Measurements from ENCODE around the gene TXNDC11. TPM values are rescaled to one million over a fixed set of nuclear protein-coding genes. Genes with fewer than 3 reads are reported as not detected.

TXNDC11 gene
- polyA plus RNA-seq, 3 donors from 2014 or later: 35.6 to 57.2 (median 46.9) TPM

DNA sequence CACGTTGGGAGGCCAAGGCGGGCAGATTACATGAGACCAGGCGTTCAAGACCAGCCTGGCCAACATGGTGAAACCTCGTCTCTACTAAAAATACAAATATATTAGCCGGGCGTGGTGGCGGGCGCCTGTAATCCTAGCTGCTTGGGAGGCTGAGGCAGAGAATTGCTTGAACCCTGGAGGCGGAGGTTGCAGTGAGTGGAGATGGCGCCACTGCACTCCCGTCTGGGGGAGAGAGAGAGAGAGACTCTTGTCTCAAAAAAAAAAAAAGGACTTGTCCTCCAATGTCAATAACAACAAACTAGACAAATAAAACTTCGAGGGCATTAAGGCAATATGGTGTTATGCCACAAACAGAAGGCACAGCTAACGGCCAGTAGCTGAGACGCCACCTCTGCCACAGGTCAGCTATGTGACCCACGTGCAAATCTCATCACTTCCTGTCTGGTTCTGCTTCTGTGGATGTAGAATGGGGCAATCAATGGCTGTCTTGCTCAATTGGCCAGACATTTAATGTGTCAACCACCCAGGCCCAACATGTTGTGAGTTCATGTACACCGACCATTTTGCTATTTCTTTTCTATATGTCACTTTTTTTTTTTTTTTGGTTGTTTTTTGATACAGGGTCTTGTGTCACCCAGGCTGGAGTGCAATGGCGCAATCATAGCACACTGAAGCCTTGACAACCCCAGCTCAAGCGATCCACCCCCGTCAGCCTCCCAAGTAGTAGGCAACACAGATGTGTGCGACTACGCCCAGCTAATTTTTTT, 834 bp upstream of the TXNDC11 start:
- peaks cover 14 to 27% (median 15%) of the 10 kb centered on the region in 3 donors for H3K27me3 Mint-ChIP-seq (ENCODE audit: low read depth in 3 of 3)
- peak; percentile 74 to 77 (median 75) for DNase-seq
- H3K9me3 Mint-ChIP-seq: no peaks in the 10 kb centered on the region
- H3K36me3 Mint-ChIP-seq: peaks cover 0 to 3% (median 3%) of the 10 kb centered on the region in 3 donors
- H3K4me1 Mint-ChIP-seq: peaks cover 47 to 53% of the 10 kb centered on the region in 2 donors
- peak overlapping the region; percentile 91 to 98 (median 98) for H3K27ac Mint-ChIP-seq
- peak overlapping the region; percentile 87 to 91 (median 90) for H3K4me3 Mint-ChIP-seq

DNA sequence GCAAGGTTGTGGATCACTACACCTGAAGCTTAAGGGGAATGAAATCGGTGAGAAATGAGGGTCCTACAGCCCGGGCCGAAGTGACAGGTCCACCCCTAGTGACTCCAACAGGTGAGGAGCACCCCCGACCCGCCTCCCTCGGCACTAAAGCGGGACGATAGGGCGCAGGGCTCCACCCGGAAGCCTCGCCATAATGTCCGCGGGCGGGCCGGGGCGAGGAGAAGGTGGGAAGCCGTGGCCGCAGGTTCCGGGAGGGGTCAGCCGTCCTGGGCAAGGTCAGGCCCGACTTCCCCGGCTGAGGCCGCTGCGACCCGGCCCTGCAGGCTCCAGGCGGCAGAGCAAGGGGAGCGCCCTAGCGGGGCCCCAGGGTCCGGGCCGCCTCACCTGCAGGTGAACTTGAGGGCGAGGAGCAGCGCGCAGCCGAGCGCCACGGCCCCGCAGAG, 543 bp downstream of the TXNDC11 start:
- peaks cover 0 to 7% (median 0%) of the 10 kb centered on the region in 3 donors for H3K36me3 Mint-ChIP-seq
- H3K4me3 Mint-ChIP-seq: peak overlapping the region; percentile 85 to 97 (median 93)
- no peak for DNase-seq
- H3K4me1 Mint-ChIP-seq: peaks cover 53 to 64% of the 10 kb centered on the region in 2 donors
- H3K27ac Mint-ChIP-seq: peak overlapping the region; percentile 90 to 96 (median 92)
- peaks cover 14 to 27% (median 15%) of the 10 kb centered on the region in 3 donors for H3K27me3 Mint-ChIP-seq (ENCODE audit: low read depth in 3 of 3)
- H3K9me3 Mint-ChIP-seq: no peaks in the 10 kb centered on the region

DNA sequence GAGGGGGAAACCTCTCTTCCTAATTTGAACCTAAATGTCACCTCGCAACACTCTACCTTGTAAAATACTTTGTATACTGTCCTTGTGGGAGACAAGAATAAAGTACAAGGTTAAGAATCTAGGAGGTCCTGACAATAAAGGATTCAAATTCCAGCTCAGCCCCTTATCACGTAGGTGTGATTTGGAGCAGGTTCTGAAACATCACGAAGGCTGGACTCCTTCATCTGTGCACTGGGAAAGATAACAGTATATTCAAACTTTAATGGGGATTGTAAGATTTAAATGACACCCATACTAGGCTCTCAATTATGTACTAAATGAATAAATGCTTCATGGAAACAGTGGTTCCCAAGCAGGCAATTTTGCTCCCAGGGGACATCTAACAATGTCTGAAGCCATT, 2.1 kb downstream of the TXNDC11 start:
- Mint-ChIP-seq H3K4me1 (peaks cover 53 to 76% of the 10 kb centered on the region in 2 donors), H3K36me3 (peaks cover 1 to 19% (median 3%) of the 10 kb centered on the region in 3 donors), H3K4me3 (peak overlapping the region; percentile 85 to 97 (median 93)), H3K27ac (peak overlapping the region; percentile 72 to 96 (median 92)), H3K9me3 (no peaks in the 10 kb centered on the region), H3K27me3 (ENCODE audit: low read depth in 3 of 3) (peaks cover 14 to 27% (median 15%) of the 10 kb centered on the region in 3 donors)
- DNase-seq: no peak

DNA sequence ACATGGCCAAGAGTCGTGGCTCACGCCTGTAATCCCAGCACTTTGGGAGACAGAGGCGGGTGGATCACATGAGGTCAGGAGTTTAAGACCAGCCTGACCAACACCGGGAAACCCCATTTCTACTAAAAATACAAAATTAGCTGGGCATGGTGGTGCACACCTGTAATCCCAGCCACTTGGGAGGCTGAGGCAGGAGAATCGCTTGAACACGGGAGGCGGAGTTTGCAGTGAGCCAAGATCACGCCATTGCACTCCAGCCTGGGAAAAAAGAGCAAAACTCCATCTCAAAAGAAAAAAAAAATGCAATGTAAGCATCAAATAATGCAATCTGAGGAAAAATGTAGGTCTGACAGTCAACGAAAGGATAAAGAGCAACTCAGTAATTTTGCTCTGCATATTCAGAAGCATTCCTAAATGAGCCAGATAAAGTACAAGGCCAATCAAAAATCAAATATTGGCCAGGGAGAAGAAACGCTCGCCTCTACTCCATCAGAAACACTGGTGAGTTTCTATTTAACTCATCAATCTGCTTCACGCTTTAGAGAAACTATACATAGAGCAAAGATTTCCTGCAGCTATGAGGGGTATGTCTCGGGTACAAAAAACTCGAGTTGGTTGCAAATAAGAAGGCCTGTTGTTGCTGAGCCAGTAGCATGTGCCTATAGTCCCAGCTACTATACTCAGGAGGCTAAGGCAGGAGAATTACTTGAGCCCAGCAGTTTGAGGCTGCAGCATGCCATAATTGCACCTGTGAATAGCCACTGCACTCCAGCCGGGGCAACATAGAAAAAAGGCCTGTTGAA, 3.7 kb downstream of the TXNDC11 start:
- peaks cover 10 to 29% (median 11%) of the 10 kb centered on the region in 3 donors for H3K36me3 Mint-ChIP-seq
- no peaks in the 10 kb centered on the region for H3K9me3 Mint-ChIP-seq

DNA sequence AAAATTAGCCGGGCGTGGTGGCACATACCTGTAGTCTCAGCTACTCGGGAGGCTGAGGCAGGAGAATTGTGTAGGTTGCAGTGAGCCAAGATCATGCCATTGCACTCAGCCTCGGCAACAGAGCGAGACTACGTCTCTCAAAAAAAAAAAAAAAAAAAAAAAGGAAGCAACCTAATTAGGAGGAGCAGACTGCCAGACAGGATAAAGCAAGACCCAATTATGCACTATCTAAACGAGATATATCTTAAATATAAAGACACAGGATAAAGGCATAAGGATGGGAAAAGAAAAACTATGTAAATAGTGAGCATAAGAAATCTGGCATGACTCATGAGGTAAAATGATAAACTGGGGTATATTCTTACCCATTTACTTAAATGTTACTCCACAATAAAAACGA, 4.9 kb downstream of the TXNDC11 start:
- H3K4me1 Mint-ChIP-seq: peaks cover 39 to 73% of the 10 kb centered on the region in 2 donors
- no peak overlapping the region for H3K4me3 Mint-ChIP-seq
- no peak overlapping the region for H3K27ac Mint-ChIP-seq
- H3K27me3 Mint-ChIP-seq (ENCODE audit: low read depth in 3 of 3): peaks cover 1 to 15% (median 4%) of the 10 kb centered on the region in 3 donors
- H3K36me3 Mint-ChIP-seq: peaks cover 11 to 33% (median 14%) of the 10 kb centered on the region in 3 donors
- no peaks in the 10 kb centered on the region for H3K9me3 Mint-ChIP-seq
- DNase-seq: no peak

More for the DNA sequence above, 3.7 kb downstream of the TXNDC11 start:
- H3K4me3 Mint-ChIP-seq: peak overlapping the region; percentile 9 to 36 (median 21)
- peak overlapping the region in 2 of 6 donors; percentile 40 to 73 for H3K27ac Mint-ChIP-seq
- no peak for DNase-seq
- peaks cover 50 to 82% of the 10 kb centered on the region in 2 donors for H3K4me1 Mint-ChIP-seq
- H3K27me3 Mint-ChIP-seq (ENCODE audit: low read depth in 3 of 3): peaks cover 12 to 26% (median 14%) of the 10 kb centered on the region in 3 donors

DNA sequence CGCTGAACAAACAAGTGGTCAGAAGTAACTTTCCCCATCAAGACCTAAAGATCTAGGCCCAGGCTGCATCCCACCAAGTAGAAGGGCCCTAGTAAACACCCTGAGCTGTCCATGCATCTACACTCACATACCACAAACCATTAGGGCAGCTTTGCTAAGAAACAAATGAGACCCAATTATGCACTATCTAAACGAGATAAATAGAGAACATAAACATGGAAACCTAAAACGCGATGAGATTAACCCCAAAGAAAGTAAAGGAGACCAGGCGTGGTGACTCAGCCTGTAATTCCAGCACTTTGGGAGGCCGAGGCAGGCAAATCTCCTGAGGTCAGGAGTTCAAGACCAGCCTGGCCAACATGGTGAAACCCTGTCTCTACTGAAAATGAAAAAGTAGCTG, 5.8 kb downstream of the TXNDC11 start:
- H3K36me3 Mint-ChIP-seq: peaks cover 14 to 41% (median 17%) of the 10 kb centered on the region in 3 donors
- H3K9me3 Mint-ChIP-seq: no peaks in the 10 kb centered on the region
- H3K27me3 Mint-ChIP-seq (ENCODE audit: low read depth in 3 of 3): peaks cover 0 to 10% (median 4%) of the 10 kb centered on the region in 3 donors
- no peak for DNase-seq
- H3K27ac Mint-ChIP-seq: peak overlapping the region in 1 of 6 donors; percentile 5
- H3K4me1 Mint-ChIP-seq: peaks cover 37 to 71% of the 10 kb centered on the region in 2 donors
- no peak overlapping the region for H3K4me3 Mint-ChIP-seq

DNA sequence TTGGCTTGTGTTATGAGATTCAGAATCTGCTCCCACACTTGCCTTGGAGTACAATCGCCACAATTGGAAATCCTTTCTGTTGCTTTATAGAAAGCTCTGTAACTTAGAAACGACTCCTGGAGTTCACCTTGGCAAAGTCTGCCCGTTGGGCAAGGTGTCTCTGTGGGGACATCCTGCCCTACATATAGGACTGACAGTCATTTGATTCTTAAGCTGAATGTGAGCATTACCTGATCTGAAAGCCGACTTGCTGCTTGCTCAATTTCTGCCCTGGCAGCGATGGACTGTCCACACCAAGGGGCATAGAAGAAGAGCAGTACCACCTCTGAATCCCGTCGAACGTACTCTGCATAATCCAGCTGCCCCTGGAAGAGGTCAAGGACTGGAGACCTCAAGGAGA, 6.9 kb downstream of the TXNDC11 start:
- no peak for DNase-seq
- peaks cover 0 to 2% (median 0%) of the 10 kb centered on the region in 3 donors for H3K27me3 Mint-ChIP-seq (ENCODE audit: low read depth in 3 of 3)
- H3K4me3 Mint-ChIP-seq: no peak overlapping the region
- H3K4me1 Mint-ChIP-seq: peaks cover 26 to 67% of the 10 kb centered on the region in 2 donors
- H3K36me3 Mint-ChIP-seq: peaks cover 17 to 45% (median 21%) of the 10 kb centered on the region in 3 donors
- no peaks in the 10 kb centered on the region for H3K9me3 Mint-ChIP-seq
- H3K27ac Mint-ChIP-seq: peak overlapping the region in 1 of 6 donors; percentile 4

DNA sequence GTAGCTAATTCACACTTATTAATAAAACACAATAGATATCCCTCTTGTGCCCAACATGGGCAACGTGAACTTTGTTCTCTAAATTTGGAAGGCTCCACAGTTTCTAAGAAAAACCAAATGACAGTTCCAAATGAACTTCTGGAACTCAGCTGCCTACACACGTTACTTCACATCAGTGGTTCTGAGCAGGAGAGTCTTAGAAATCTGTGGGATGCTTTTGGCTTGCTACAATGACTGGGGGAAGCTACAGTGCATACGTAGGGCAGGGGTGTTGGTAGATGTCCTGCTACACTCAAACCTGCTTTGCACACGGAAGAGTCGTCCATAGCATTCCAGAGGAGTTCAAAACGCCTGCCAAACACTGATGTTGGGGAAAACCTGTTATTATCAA, 8.0 kb downstream of the TXNDC11 start:
- H3K4me1 Mint-ChIP-seq: peaks cover 25 to 65% of the 10 kb centered on the region in 2 donors
- peaks cover 0 to 1% (median 0%) of the 10 kb centered on the region in 3 donors for H3K27me3 Mint-ChIP-seq (ENCODE audit: low read depth in 3 of 3)
- H3K9me3 Mint-ChIP-seq: no peaks in the 10 kb centered on the region
- H3K36me3 Mint-ChIP-seq: peaks cover 21 to 53% (median 21%) of the 10 kb centered on the region in 3 donors
- no peak overlapping the region for H3K4me3 Mint-ChIP-seq
- DNase-seq: no peak
- H3K27ac Mint-ChIP-seq: no peak overlapping the region

DNA sequence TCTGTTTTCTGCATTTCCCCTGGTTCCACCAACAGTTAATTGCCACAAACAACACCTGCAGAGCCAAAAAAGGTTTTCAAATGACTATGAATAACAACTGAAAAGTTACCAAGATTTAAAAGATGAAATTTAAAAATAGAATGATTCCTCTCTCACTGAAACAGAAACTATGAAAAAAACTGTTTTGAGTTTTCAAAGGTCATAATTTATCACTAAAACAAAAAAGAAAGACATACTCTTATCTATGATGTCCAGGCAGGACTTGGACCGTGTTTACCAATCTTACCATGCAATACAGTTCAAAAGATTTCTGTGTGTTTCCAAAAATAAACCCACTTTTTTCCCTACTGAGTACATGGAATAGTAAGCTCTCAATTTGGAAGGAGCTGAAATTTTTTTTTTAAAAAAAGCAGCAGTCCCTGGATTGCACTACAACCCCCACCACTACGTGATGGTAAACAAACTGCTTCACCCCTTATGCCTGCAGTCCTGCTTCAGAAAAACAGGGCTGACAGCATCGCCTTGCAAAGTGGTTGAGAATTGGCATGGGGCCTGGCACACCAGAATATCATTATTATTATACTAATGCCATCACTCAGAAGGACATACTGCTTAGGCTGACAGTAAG, 8.5 kb downstream of the TXNDC11 start:
- Mint-ChIP-seq H3K27ac (no peak overlapping the region), H3K4me3 (no peak overlapping the region), H3K9me3 (no peaks in the 10 kb centered on the region), H3K27me3 (ENCODE audit: low read depth in 3 of 3) (peaks cover 0 to 1% (median 0%) of the 10 kb centered on the region in 3 donors), H3K36me3 (peaks cover 21 to 58% (median 26%) of the 10 kb centered on the region in 3 donors), H3K4me1 (peaks cover 24 to 65% of the 10 kb centered on the region in 2 donors)
- no peak for DNase-seq

DNA sequence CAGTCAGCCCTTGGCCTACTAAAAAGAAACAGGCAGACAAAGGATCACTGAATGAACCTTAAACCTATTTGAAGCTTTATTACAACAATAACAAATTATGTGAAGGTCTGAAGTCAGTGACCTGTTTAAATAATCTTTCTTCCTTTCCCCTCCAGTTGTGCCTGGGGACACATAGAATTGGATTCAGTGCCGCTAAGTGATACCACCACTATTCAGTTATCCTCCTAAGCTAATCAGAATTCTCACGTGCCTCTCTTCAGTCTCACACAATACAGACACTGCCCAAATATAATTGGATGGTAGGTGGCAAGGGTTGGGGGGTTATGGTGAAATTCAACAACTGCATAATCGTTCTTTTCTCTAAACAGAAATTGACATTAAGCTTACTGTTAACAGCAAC, 11.4 kb downstream of the TXNDC11 start:
- no peak for DNase-seq
- H3K27ac Mint-ChIP-seq: peak overlapping the region in 1 of 6 donors; percentile 45
- H3K4me3 Mint-ChIP-seq: no peak overlapping the region
- no peaks in the 10 kb centered on the region for H3K9me3 Mint-ChIP-seq
- H3K4me1 Mint-ChIP-seq: peaks cover 16 to 50% of the 10 kb centered on the region in 2 donors
- H3K36me3 Mint-ChIP-seq: peaks cover 21 to 44% (median 26%) of the 10 kb centered on the region in 3 donors
- no peaks in the 10 kb centered on the region for H3K27me3 Mint-ChIP-seq (ENCODE audit: low read depth in 3 of 3)

DNA sequence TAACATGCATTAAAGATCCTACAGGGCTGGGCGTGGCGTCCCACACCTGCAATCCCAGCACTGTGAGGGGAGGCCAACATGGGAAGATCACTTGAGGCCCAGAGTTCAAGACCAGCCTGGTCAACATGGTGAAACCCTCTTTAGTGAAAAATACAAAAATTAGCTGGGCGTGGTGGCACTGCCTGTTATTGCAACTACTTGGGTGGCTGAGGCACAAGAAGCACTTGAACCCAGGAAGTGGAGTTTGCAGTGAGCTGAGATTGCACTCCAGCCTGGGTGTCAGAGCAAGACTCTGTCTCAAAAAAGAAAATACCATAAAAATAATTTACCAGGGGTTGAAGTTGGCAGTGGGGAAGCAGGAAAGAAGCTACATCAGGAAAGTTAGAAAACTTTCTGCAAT, 12.9 kb downstream of the TXNDC11 start:
- peaks cover 16 to 48% of the 10 kb centered on the region in 2 donors for H3K4me1 Mint-ChIP-seq
- H3K27me3 Mint-ChIP-seq (ENCODE audit: low read depth in 3 of 3): no peaks in the 10 kb centered on the region
- H3K9me3 Mint-ChIP-seq: no peaks in the 10 kb centered on the region
- H3K36me3 Mint-ChIP-seq: peaks cover 18 to 40% (median 25%) of the 10 kb centered on the region in 3 donors
- no peak for DNase-seq
- H3K4me3 Mint-ChIP-seq: no peak overlapping the region
- no peak overlapping the region for H3K27ac Mint-ChIP-seq

DNA sequence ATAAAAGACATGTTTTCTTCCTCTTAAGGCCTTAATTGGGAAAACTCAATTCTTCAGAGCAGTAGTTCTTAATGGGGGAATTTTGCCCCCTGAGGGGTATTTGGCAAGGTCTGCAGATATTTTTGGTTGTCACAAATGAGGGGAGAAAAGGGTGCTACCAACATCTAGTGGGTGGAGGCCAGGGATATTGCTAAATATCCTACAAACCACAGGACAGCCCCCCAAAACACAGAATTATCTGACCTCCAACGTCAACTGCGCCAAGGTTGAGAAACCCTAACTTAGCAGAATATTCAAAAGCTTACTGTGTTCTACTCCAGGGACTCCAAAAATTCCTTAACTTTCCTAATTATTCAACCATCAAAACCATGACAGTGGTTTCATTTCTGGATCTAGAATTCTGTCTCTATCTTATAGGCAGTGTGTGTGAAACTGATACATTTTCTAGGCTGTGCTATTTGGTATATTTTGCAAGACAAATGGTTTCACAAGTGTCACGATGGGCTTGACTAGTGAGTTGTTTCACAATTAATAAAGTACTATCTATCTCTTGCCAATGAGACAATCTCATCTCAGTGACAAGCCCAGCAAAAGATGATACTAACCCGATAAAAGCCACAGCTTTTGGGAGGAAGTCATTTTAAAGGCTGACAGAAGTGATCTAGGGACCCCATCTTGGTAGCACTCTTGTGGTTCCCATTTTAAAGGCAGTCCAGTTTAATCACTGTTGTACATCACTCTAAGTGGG, 14.7 kb downstream of the TXNDC11 start:
- Mint-ChIP-seq H3K4me3 (no peak overlapping the region), H3K4me1 (peaks cover 16 to 46% of the 10 kb centered on the region in 2 donors), H3K36me3 (peaks cover 11 to 45% (median 26%) of the 10 kb centered on the region in 3 donors), H3K9me3 (no peaks in the 10 kb centered on the region), H3K27ac (peak overlapping the region in 1 of 6 donors; percentile 40), H3K27me3 (ENCODE audit: low read depth in 3 of 3) (no peaks in the 10 kb centered on the region)
- no peak for DNase-seq

DNA sequence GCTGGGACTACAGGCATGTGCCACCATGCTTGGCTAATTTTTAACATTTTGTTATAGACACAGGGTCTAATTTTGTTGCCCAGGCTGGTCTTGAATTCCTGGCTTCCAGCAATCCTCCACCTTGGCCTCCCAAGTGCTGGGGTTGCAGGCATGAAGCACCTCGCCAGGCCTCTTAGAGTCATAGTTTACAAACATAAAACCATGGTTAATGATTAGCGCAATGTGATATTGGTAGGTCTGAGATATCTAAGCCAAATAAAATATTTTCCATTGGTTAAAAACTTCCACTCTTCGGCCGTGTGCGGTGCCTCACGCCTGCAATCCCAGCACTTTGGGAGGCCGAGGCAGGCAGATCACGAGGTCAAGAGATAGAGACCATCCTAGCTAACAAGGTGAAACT, 16.6 kb downstream of the TXNDC11 start:
- H3K27me3 Mint-ChIP-seq (ENCODE audit: low read depth in 3 of 3): no peaks in the 10 kb centered on the region
- H3K4me1 Mint-ChIP-seq: peaks cover 16 to 47% of the 10 kb centered on the region in 2 donors
- no peaks in the 10 kb centered on the region for H3K9me3 Mint-ChIP-seq
- DNase-seq: no peak
- no peak overlapping the region for H3K27ac Mint-ChIP-seq
- H3K36me3 Mint-ChIP-seq: peaks cover 17 to 39% (median 23%) of the 10 kb centered on the region in 3 donors
- no peak overlapping the region for H3K4me3 Mint-ChIP-seq

Data from immature natural killer cell (primary cell).